GM12892 (cell line): ENCODE data around the gene FBXL17.

Source experiments
- POLR2A ChIP-seq: IDR thresholded peaks from 2 replicates; pipeline ENCODE4 v1.6.1; 2011; ENCODE audit warnings: low read depth, low read length, control low read depth
- POLR2AphosphoS5 ChIP-seq: IDR thresholded peaks from 2 replicates; pipeline ENCODE4 v1.6.1; 2011; ENCODE audit warnings: low read depth, low read length, control low read depth

DNA sequence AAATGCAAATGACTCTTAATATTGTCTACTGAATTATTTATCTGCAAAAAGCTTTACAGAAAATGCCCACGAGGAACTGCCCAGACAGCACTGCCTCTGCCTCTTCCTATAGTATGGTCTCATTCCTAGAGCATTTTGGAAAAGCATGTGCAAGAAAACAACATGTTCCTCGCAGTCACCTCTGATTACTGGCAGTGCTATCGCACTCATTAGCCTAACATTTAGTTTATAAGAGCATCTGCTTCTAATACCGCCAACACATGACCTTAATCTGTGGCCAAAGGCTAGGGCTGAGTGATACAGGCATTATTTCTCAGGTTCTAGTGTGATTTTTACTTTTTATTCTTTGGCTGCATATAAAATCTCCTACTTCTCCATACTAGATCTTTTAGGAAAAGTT is 259.2 kb downstream of the FBXL17 start:
- TF ChIP-seq POLR2AphosphoS5 = no peak
- no peak for TF ChIP-seq POLR2A
